Measurements from ENCODE around the gene GDF15. TPM values are rescaled to one million over a fixed set of nuclear protein-coding genes. Genes with fewer than 3 reads are reported as not detected.
A peak's percentile ranks its signal among the peaks of the same experiment; 100 is the strongest.

GDF15 gene
- total and polyA plus RNA-seq, 4 donors, result 0.42 to 11.6 (median 7.2) TPM

GRCh38 chr19:18385359-18385674 lies 641 bp upstream of the GDF15 start:
- H3K4me1 ChIP-seq (ENCODE audit: control insufficient read depth in 4 of 4, insufficient read depth in 4 of 4, low read length in 3 of 4), result peaks cover 8 to 38% (median 23%) of the 10 kb centered on the region in 4 donors
- H3K9ac ChIP-seq (ENCODE audit: low read depth in 1 of 2, low read length in 2 of 2), result peak overlapping the region in 1 of 2 donors; percentile 16

More at GRCh38 chr19:18385359-18385674, 641 bp upstream of the GDF15 start:
- H3K4me3 ChIP-seq (ENCODE audit: low read depth in 1 of 3, low read length in 3 of 3), result no peak overlapping the region
- H3K27ac ChIP-seq (ENCODE audit: low read depth in 1 of 2, low read length in 2 of 2), result peak overlapping the region; percentile 90
- H3K27me3 ChIP-seq (ENCODE audit: control insufficient read depth in 4 of 4, insufficient read depth in 4 of 4, low read length in 3 of 4), result no peaks in the 10 kb centered on the region
- peaks cover 0 to 5% (median 0%) of the 10 kb centered on the region in 4 donors for H3K36me3 ChIP-seq (ENCODE audit: control insufficient read depth in 4 of 4, insufficient read depth in 3 of 4, low read depth in 1 of 4, low read length in 3 of 4)
- H3K9me3 ChIP-seq (ENCODE audit: control insufficient read depth in 4 of 4, low read length in 3 of 4), result no peaks in the 10 kb centered on the region
- no peak for DNase-seq (ENCODE audit: low spot score)
- TF ChIP-seq JUND (IDR thresholded peaks at IDR 0.05), result no peak
- no peak for TF ChIP-seq SP1 (IDR thresholded peaks at IDR 0.05)
- TF ChIP-seq YY1 (IDR thresholded peaks at IDR 0.05), result no peak
- no peak for TF ChIP-seq FOXA2 (IDR thresholded peaks at IDR 0.05)
- TF ChIP-seq MAX (IDR thresholded peaks at IDR 0.05), result no peak
- no peak for TF ChIP-seq HNF4A (conservative IDR thresholded peaks at IDR 0.05)
- no peak for TF ChIP-seq HNF4G (IDR thresholded peaks at IDR 0.05)
- no peak for TF ChIP-seq TAF1 (conservative IDR thresholded peaks at IDR 0.05)
- no peak for TF ChIP-seq ZBTB33 (IDR thresholded peaks at IDR 0.05)
- no peak for TF ChIP-seq CTCF (IDR thresholded peaks at IDR 0.05; ENCODE audit: low read depth, low read length, missing input control)
- TF ChIP-seq EGR1 (IDR thresholded peaks at IDR 0.05; ENCODE audit: low read depth in 2 of 2), result no peak
- no peak for TF ChIP-seq REST (IDR thresholded peaks at IDR 0.05)
- no peak for TF ChIP-seq FOXA1 (IDR thresholded peaks at IDR 0.05)
- no peak for TF ChIP-seq RAD21 (IDR thresholded peaks at IDR 0.05)
- no peak for TF ChIP-seq GABPA (IDR thresholded peaks at IDR 0.05 in 1 of 2, conservative IDR thresholded peaks at IDR 0.05 in 1 of 2)
- TF ChIP-seq ATF3 (IDR thresholded peaks at IDR 0.05), result no peak
- TF ChIP-seq NR2F2 (IDR thresholded peaks at IDR 0.05), result no peak
- no peak for TF ChIP-seq RXRA (IDR thresholded peaks at IDR 0.05)
- 97% methylated on average over 3 of the region's 3 CpGs for WGBS
